HepG2 (cell line): Measurements from ENCODE around the gene CSTF1. TPM values are rescaled to one million over a fixed set of nuclear protein-coding genes. Genes with fewer than 3 reads are reported as not detected.

Source experiments
- CCDC6 ChIP-seq: sonication (generic); formaldehyde crosslinking; IDR thresholded peaks from 2 replicates; pipeline ENCODE4 v1.8.1; 2022; ENCODE audit warnings: mild to moderate bottlenecking, missing genetic modification reagents, moderate library complexity
- GRHL1 ChIP-seq: sonication (generic); formaldehyde crosslinking; conservative IDR thresholded peaks from 2 replicates; pipeline ENCODE4 v1.8.0; 2022; ENCODE audit warnings: missing genetic modification reagents
- IRF9 ChIP-seq: sonication (generic); formaldehyde crosslinking; IDR thresholded peaks from 2 replicates; pipeline ENCODE4 v1.8.0; 2022; ENCODE audit warnings: missing genetic modification reagents, mild to moderate bottlenecking, borderline replicate concordance
- POLR2AphosphoS5 ChIP-seq: IDR thresholded peaks from 2 replicates; pipeline ENCODE4 v1.6.1; 2012; ENCODE audit warnings: low read depth, low read length
- RELA ChIP-seq: sonication (generic); formaldehyde crosslinking; IDR thresholded peaks from 2 replicates; pipeline ENCODE4 v1.4.0; 2020; ENCODE audit warnings: missing genetic modification reagents
- SNAPC2 ChIP-seq: sonication (generic); formaldehyde crosslinking; IDR thresholded peaks from 2 replicates; pipeline ENCODE4 v1.8.1; 2022; ENCODE audit warnings: mild to moderate bottlenecking, missing genetic modification reagents
- TAF1 ChIP-seq: sonication (generic); formaldehyde crosslinking; IDR thresholded peaks from 2 replicates; pipeline ENCODE4 v1.4.0; 2020; ENCODE audit warnings: missing genetic modification reagents
- TRAFD1 ChIP-seq: sonication (generic); formaldehyde crosslinking; IDR thresholded peaks from 2 replicates; pipeline ENCODE4 v1.5.1; 2020; ENCODE audit warnings: missing genetic modification reagents, mild to moderate bottlenecking, borderline replicate concordance
- ZBTB46 ChIP-seq: sonication (generic); formaldehyde crosslinking; IDR thresholded peaks from 2 replicates; pipeline ENCODE4 v1.4.0; 2020; ENCODE audit warnings: mild to moderate bottlenecking, missing genetic modification reagents, borderline replicate concordance
- ZFYVE20 ChIP-seq: sonication (generic); formaldehyde crosslinking; IDR thresholded peaks from 2 replicates; pipeline ENCODE4 v1.8.0; 2023; ENCODE audit warnings: low read depth, mild to moderate bottlenecking, moderate library complexity, missing genetic modification reagents, borderline replicate concordance
- ZNF280B ChIP-seq: sonication (generic); formaldehyde crosslinking; IDR thresholded peaks from 2 replicates; pipeline ENCODE4 v1.5.0; 2020; ENCODE audit warnings: missing genetic modification reagents, mild to moderate bottlenecking, borderline replicate concordance
- ZNF292 ChIP-seq: sonication (generic); formaldehyde crosslinking; IDR thresholded peaks from 2 replicates; pipeline ENCODE4 v1.8.1; 2022; ENCODE audit warnings: mild to moderate bottlenecking, low read depth, missing genetic modification reagents, borderline replicate concordance
- ZNF329 ChIP-seq: sonication (generic); formaldehyde crosslinking; IDR thresholded peaks from 2 replicates; pipeline ENCODE4 v1.9.0; 2021; ENCODE audit warnings: low read depth, mild to moderate bottlenecking, missing genetic modification reagents
- ZNF343 ChIP-seq: sonication (generic); formaldehyde crosslinking; IDR thresholded peaks from 2 replicates; pipeline ENCODE4 v1.4.0; 2020; ENCODE audit warnings: mild to moderate bottlenecking, missing genetic modification reagents
- ZNF549 ChIP-seq: sonication (generic); formaldehyde crosslinking; IDR thresholded peaks from 2 replicates; pipeline ENCODE4 v1.5.0; 2020; ENCODE audit warnings: missing genetic modification reagents
- ZNF580 ChIP-seq: IDR thresholded peaks from 2 replicates; pipeline ENCODE4 v1.6.1; 2016; ENCODE audit warnings: low read depth, borderline replicate concordance
- polyA plus RNA-seq, 8 experiments: library from polyadenylated mRNA; depleted of rRNA in 3 of 8; stranded (reverse) in 7 of 8; unstranded in 1 of 8; fragments of >200 nt; fragmentation: Illumina TruSeq in 4 of 8; extraction: Trizol in 4 of 8; gene quantifications; 2 replicates each; pipeline versions ENCODE4 v1.2.1 to v1.2.3, GENCODE V29; 2011 to 2016; ENCODE audit warnings: low read depth in 4 of 8, missing spikeins in 1 of 8, mixed read lengths in 1 of 8; ENCODE audit not compliant: insufficient read depth in 1 of 8
- total RNA-seq, 5 experiments: library from RNA; depleted of rRNA; stranded (reverse); fragments of >200 nt; fragmentation: Illumina TruSeq; extraction: Trizol; gene quantifications; 2 replicates each; pipeline ENCODE4 v1.2.3, GENCODE V29; 2016; ENCODE audit warnings: low read depth in 1 of 5

CSTF1 gene
- total and polyA plus RNA-seq, 2 of the 13 experiments (the other 11 are each of a cell fraction or from before 2014, with no cell fraction given), result 70.9 to 100 TPM

GRCh38 chr20:56359212-56360132, 33.0 kb upstream of the CSTF1 start (continued):
- TF ChIP-seq ZNF580 (no peak; the same call in 1 of the 2 replicates), ZNF280B (no peak), CCDC6 (CRISPR knock-in tag) (no peak; the same call in 1 of the 2 replicates), POLR2AphosphoS5 (no peak; the same call in 1 of the 2 replicates), ZNF292 (CRISPR knock-in tag) (no peak), RELA (CRISPR knock-in tag) (no peak), ZNF329 (CRISPR knock-in tag) (no peak), ZNF549 (no peak), ZBTB46 (CRISPR knock-in tag) (peak; percentile 26; the same call in 1 of the 2 replicates), TAF1 (peak; percentile 25; the same call in 1 of the 2 replicates), SNAPC2 (CRISPR knock-in tag) (no peak; the same call in 1 of the 2 replicates), TRAFD1 (CRISPR knock-in tag) (no peak), ZFYVE20 (CRISPR knock-in tag) (no peak), ZNF343 (peak; percentile 81; the same call in 1 of the 2 replicates), GRHL1 (CRISPR knock-in tag) (no peak), IRF9 (CRISPR knock-in tag) (no peak; the same call in 1 of the 2 replicates)
